ENCODE measurements around the gene APOBEC3G.

- TF ChIP-seq CTCF (IDR thresholded peaks at IDR 0.05) = no peak
- TF ChIP-seq EP300 (IDR thresholded peaks at IDR 0.05) = no peak
- no peak for TF ChIP-seq POLR2A (IDR thresholded peaks at IDR 0.05)
- TF ChIP-seq POLR2AphosphoS5 (IDR thresholded peaks at IDR 0.05) = no peak
Measured at GRCh38 chr22:39089928-39090327, 12.9 kb downstream of the APOBEC3G start.
